Transverse colon (tissue), 4 donors: Measurements from ENCODE around the gene COPS7A.

ENCODE experiments used
- EP300 ChIP-seq: sonication (generic); formaldehyde crosslinking; IDR thresholded peaks from one replicate; pipeline ENCODE4 v1.6.1; 2017; ENCODE audit warnings: antibody characterized with exemption, low read depth
- POLR2A ChIP-seq: fragments of 450-650 bp; IDR thresholded peaks from one replicate; pipeline ENCODE4 v1.6.1; 2016; ENCODE audit warnings: antibody characterized with exemption, mild to moderate bottlenecking, moderate library complexity
- POLR2AphosphoS5 ChIP-seq, 3 donors: sonication (generic); formaldehyde crosslinking; IDR thresholded peaks; one replicate each; pipeline ENCODE4 v1.6.1; 2016; ENCODE audit warnings: antibody characterized with exemption in 3 of 3
- TF ChIP-seq, protein P1 (sequence below), 5 experiments: fragments of 200-600 bp in 3 of 5; fragments of 450-650 bp in 2 of 5; sonication (generic) in 3 of 5; IDR thresholded peaks; 1 replicate in 2 of 5; 2 replicates in 3 of 5; pipeline ENCODE4 v1.5.1; 2016 to 2017; ENCODE audit warnings: antibody characterized with exemption in 5 of 5, inconsistent platforms in 3 of 5, mild to moderate bottlenecking in 2 of 5, moderate library complexity in 1 of 5

- TF ChIP-seq, protein P1, sequence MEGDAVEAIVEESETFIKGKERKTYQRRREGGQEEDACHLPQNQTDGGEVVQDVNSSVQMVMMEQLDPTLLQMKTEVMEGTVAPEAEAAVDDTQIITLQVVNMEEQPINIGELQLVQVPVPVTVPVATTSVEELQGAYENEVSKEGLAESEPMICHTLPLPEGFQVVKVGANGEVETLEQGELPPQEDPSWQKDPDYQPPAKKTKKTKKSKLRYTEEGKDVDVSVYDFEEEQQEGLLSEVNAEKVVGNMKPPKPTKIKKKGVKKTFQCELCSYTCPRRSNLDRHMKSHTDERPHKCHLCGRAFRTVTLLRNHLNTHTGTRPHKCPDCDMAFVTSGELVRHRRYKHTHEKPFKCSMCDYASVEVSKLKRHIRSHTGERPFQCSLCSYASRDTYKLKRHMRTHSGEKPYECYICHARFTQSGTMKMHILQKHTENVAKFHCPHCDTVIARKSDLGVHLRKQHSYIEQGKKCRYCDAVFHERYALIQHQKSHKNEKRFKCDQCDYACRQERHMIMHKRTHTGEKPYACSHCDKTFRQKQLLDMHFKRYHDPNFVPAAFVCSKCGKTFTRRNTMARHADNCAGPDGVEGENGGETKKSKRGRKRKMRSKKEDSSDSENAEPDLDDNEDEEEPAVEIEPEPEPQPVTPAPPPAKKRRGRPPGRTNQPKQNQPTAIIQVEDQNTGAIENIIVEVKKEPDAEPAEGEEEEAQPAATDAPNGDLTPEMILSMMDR (IDR thresholded peaks at IDR 0.05): no peak
- TF ChIP-seq POLR2AphosphoS5 (IDR thresholded peaks at IDR 0.05): no peak
- no peak for TF ChIP-seq POLR2A
- TF ChIP-seq EP300: no peak
Measured at GRCh38 chr12:6779708-6780432, 56.0 kb downstream of the COPS7A start.
